ENCODE data around the gene PPIE.

- no peak for TF ChIP-seq CTCF (IDR thresholded peaks at IDR 0.05)
- TF ChIP-seq POLR2A (IDR thresholded peaks at IDR 0.05), result no peak
These were observed 37.6 kb upstream of the PPIE start for GRCh38 chr1:39701049-39701439.
